Type B pancreatic cell (in vitro differentiated cells): ENCODE data around the gene PRRT1B. TPM values are rescaled to one million over a fixed set of nuclear protein-coding genes. Genes with fewer than 3 reads are reported as not detected.
"Not testable (repeated sequence)": the region's sequence is repeated elsewhere in the genome, so short reads cannot be mapped to it uniquely, and the experiment has no call there.

ENCODE experiments used
- DNase-seq: peaks from one replicate; pipeline ENCODE4 v3.0.0; 2021; ENCODE audit warnings: mixed read lengths; ENCODE audit not compliant: unreplicated experiment; ENCODE audit errors: extremely low spot score
- H3K27ac Mint-ChIP-seq: 2 replicates; pipeline ENCODE4 v1.8.0; 2021; ENCODE audit warnings: mild to moderate bottlenecking, mixed read lengths
- H3K27me3 Mint-ChIP-seq: 2 replicates; pipeline ENCODE4 v1.8.0; 2021; ENCODE audit warnings: mixed read lengths
- H3K36me3 Mint-ChIP-seq: 2 replicates; pipeline ENCODE4 v1.8.0; 2021; ENCODE audit warnings: mixed read lengths
- H3K4me1 Mint-ChIP-seq: one replicate; pipeline ENCODE4 v1.8.0; 2021; ENCODE audit warnings: mixed read lengths; ENCODE audit not compliant: unreplicated experiment
- H3K4me3 Mint-ChIP-seq: 2 replicates; pipeline ENCODE4 v1.8.0; 2021; ENCODE audit warnings: mild to moderate bottlenecking, mixed read lengths
- H3K9me3 Mint-ChIP-seq: 2 replicates; pipeline ENCODE4 v1.8.0; 2021; ENCODE audit warnings: mixed read lengths
- total RNA-seq: library from RNA; stranded (reverse); gene quantifications from 2 replicates; pipeline ENCODE4 v1.2.1, GENCODE V29; 2021; ENCODE audit warnings: low replicate concordance
- TF ChIP-seq, protein P1 (sequence below): fragments of 200-600 bp; sonication (generic); conservative IDR thresholded peaks from 2 replicates; pipeline ENCODE4 v1.5.0; 2021; ENCODE audit warnings: antibody characterized with exemption, mild to moderate bottlenecking

The PRRT1B gene
- total RNA-seq, 1 donor from 2014 or later: 3.0 TPM

- Mint-ChIP-seq H3K36me3 (peaks cover 4% of the 10 kb centered on the region), H3K4me1 (no peaks in the 10 kb centered on the region), H3K4me3 (no peak overlapping the region), H3K27ac (no peak overlapping the region), H3K27me3 (no peaks in the 10 kb centered on the region), H3K9me3 (no peaks in the 10 kb centered on the region)
- TF ChIP-seq, protein P1, sequence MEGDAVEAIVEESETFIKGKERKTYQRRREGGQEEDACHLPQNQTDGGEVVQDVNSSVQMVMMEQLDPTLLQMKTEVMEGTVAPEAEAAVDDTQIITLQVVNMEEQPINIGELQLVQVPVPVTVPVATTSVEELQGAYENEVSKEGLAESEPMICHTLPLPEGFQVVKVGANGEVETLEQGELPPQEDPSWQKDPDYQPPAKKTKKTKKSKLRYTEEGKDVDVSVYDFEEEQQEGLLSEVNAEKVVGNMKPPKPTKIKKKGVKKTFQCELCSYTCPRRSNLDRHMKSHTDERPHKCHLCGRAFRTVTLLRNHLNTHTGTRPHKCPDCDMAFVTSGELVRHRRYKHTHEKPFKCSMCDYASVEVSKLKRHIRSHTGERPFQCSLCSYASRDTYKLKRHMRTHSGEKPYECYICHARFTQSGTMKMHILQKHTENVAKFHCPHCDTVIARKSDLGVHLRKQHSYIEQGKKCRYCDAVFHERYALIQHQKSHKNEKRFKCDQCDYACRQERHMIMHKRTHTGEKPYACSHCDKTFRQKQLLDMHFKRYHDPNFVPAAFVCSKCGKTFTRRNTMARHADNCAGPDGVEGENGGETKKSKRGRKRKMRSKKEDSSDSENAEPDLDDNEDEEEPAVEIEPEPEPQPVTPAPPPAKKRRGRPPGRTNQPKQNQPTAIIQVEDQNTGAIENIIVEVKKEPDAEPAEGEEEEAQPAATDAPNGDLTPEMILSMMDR: no peak
- DNase-seq: no peak
These were observed 33.4 kb upstream of the PRRT1B start for GRCh38 chr9:131511880-131512279.

DNA sequence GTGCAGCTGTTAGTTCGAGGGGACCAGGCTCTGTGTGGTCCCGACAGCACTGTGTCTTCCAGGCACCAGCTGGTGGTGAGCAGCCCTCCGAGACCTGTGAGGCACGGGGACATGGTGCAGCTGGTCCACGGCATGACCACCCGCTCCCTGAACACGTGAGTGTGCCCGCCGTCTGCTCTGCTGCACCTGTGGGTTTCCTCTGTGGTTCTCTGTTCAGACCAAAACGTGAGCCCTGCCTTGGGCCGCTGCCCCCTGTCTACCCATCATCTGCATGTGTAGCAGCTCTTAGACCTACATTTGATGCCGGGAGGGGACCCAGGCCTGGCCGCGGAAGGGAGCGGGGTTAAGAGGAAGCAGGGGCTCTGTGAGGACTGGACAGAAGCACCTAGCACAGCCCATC, 32.1 kb upstream of the PRRT1B start:
- Mint-ChIP-seq H3K27ac (no peak overlapping the region), H3K36me3 (peaks cover 4% of the 10 kb centered on the region), H3K4me1 (no peaks in the 10 kb centered on the region), H3K4me3 (no peak overlapping the region), H3K9me3 (no peaks in the 10 kb centered on the region), H3K27me3 (no peaks in the 10 kb centered on the region)
- TF ChIP-seq, protein P1: no peak
- DNase-seq: no peak

GRCh38 chr9:131515559-131516031, 29.7 kb upstream of the PRRT1B start:
- H3K4me3 Mint-ChIP-seq, H3K36me3 Mint-ChIP-seq, H3K27me3 Mint-ChIP-seq, H3K4me1 Mint-ChIP-seq, H3K27ac Mint-ChIP-seq, DNase-seq, H3K9me3 Mint-ChIP-seq: not testable (repeated sequence)

DNA sequence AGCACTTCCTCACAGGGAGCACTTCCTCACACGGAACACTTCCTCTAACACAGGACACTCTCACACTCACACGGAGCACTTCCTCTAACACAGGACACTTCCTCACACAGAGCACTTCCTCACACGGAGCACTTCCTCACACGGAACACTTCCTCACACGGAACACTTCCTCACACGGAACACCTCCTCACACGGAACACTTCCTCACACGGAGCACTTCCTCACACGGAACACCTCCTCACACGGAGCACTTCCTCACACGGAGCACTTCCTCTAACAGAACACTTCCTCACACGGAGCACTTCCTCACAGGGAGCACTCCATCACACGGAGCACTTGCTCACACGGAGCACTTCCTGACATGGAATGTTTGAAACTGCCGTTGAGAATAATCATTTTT, 29.2 kb upstream of the PRRT1B start:
- no peak for DNase-seq
- TF ChIP-seq, protein P1: no peak
- Mint-ChIP-seq H3K4me3 (no peak overlapping the region), H3K36me3 (peaks cover 3% of the 10 kb centered on the region), H3K4me1 (no peaks in the 10 kb centered on the region), H3K9me3 (no peaks in the 10 kb centered on the region), H3K27me3 (no peaks in the 10 kb centered on the region), H3K27ac (no peak overlapping the region)

DNA sequence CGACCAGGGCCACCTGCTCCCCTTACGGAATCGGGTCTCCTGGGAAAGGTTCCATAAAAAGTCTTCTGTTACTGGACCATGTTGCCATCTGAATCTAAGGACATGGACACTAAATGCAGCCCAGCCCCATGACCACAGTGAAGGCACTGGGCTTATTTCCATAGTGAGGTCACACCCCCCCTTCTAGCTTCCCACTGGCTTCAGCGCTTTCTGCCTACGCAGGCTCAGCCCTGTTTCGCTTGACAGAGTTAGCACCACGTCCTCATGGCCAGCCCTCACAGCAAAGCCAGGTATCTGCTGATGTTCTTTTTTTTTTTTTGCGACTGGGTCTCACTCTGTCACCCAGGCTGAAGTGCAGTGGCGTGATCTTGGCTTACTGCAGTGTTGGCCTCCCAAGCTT, 28.4 kb upstream of the PRRT1B start:
- Mint-ChIP-seq H3K36me3 (peaks cover 3% of the 10 kb centered on the region), H3K9me3 (no peaks in the 10 kb centered on the region), H3K27ac (no peak overlapping the region), H3K27me3 (no peaks in the 10 kb centered on the region), H3K4me1 (no peaks in the 10 kb centered on the region), H3K4me3 (no peak overlapping the region)
- no peak for DNase-seq
- TF ChIP-seq, protein P1: no peak

DNA sequence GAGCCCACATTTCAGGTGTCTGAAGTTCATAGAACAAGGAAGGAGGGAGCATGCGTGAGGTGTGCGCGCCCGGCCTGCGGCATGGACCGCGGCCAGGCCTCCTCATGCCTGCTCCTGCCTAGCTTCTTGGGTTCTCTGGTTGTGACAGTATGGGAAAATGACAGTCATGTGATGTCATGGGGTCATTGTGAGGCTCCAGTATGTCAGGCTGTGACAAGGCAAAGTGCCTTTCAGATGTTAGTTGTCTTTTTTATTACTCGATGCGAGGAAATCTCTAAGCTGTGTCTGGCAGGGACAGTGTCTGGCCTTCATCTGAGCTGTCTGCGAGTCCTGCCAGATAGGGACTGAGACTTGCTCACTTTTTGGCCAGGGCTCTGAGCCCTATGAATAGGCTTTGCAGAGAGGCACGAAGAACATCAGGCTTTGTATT, 27.5 kb upstream of the PRRT1B start:
- Mint-ChIP-seq H3K27me3 (no peaks in the 10 kb centered on the region), H3K27ac (no peak overlapping the region), H3K4me3 (no peak overlapping the region), H3K9me3 (no peaks in the 10 kb centered on the region), H3K36me3 (peaks cover 3% of the 10 kb centered on the region), H3K4me1 (no peaks in the 10 kb centered on the region)
- no peak for DNase-seq
- TF ChIP-seq, protein P1: no peak
